Measurements from ENCODE around the gene DEF6. TPM values are rescaled to one million over a fixed set of nuclear protein-coding genes. Genes with fewer than 3 reads are reported as not detected.

Gene DEF6
- total RNA-seq, 1 donor from 2014 or later = 0.82 TPM

DNA sequence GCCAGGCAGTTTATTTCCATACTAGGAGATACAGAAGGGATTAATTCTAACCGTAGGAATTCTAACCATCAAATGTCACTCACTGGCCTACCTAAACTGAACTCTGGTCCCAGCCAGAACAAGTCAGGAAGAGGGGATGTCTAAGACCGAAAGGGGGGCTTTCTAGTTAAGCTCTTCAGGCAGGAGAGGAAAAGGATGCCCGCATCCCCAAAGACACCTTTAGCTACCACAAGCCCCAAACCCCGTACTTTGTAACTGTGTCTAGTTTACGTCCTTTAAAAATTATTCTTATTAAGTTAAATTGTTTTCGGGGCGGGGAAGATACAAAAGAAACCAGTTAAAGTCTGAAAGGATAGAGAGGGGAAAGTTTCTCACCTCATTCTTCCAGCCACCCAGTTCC is 39.3 kb upstream of the DEF6 start:
- TF ChIP-seq, protein P1, sequence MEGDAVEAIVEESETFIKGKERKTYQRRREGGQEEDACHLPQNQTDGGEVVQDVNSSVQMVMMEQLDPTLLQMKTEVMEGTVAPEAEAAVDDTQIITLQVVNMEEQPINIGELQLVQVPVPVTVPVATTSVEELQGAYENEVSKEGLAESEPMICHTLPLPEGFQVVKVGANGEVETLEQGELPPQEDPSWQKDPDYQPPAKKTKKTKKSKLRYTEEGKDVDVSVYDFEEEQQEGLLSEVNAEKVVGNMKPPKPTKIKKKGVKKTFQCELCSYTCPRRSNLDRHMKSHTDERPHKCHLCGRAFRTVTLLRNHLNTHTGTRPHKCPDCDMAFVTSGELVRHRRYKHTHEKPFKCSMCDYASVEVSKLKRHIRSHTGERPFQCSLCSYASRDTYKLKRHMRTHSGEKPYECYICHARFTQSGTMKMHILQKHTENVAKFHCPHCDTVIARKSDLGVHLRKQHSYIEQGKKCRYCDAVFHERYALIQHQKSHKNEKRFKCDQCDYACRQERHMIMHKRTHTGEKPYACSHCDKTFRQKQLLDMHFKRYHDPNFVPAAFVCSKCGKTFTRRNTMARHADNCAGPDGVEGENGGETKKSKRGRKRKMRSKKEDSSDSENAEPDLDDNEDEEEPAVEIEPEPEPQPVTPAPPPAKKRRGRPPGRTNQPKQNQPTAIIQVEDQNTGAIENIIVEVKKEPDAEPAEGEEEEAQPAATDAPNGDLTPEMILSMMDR (IDR thresholded peaks at IDR 0.05) = no peak
- peaks cover 32% of the 10 kb centered on the region for H3K4me1 Mint-ChIP-seq (ENCODE audit: low read depth)
- H3K27ac Mint-ChIP-seq (ENCODE audit: unreplicated experiment) = peak overlapping the region; percentile 97
- H3K4me3 Mint-ChIP-seq (ENCODE audit: unreplicated experiment) = peak overlapping the region; percentile 95
- no peak for DNase-seq (ENCODE audit: low spot score)
- H3K9me3 Mint-ChIP-seq (ENCODE audit: low read depth) = no peaks in the 10 kb centered on the region
- H3K36me3 Mint-ChIP-seq (ENCODE audit: low read depth) = no peaks in the 10 kb centered on the region
- H3K27me3 Mint-ChIP-seq (ENCODE audit: low read depth) = no peaks in the 10 kb centered on the region

GRCh38 chr6:35258858-35259193 is 38.8 kb upstream of the DEF6 start:
- no peak for DNase-seq (ENCODE audit: low spot score)
- peaks cover 32% of the 10 kb centered on the region for H3K4me1 Mint-ChIP-seq (ENCODE audit: low read depth)
- TF ChIP-seq, protein P1 (IDR thresholded peaks at IDR 0.05) = peak; percentile 53
- no peaks in the 10 kb centered on the region for H3K27me3 Mint-ChIP-seq (ENCODE audit: low read depth)
- H3K27ac Mint-ChIP-seq (ENCODE audit: unreplicated experiment) = peak overlapping the region; percentile 97
- H3K4me3 Mint-ChIP-seq (ENCODE audit: unreplicated experiment) = peak overlapping the region; percentile 95
- no peaks in the 10 kb centered on the region for H3K36me3 Mint-ChIP-seq (ENCODE audit: low read depth)
- H3K9me3 Mint-ChIP-seq (ENCODE audit: low read depth) = no peaks in the 10 kb centered on the region

- H3K4me1 Mint-ChIP-seq (ENCODE audit: low read depth) = peaks cover 32% of the 10 kb centered on the region
- TF ChIP-seq, protein P1 (IDR thresholded peaks at IDR 0.05) = peak; percentile 26
- H3K36me3 Mint-ChIP-seq (ENCODE audit: low read depth) = no peaks in the 10 kb centered on the region
- H3K27ac Mint-ChIP-seq (ENCODE audit: unreplicated experiment) = peak within 1 kb of the TSS; percentile 97
- H3K4me3 Mint-ChIP-seq (ENCODE audit: unreplicated experiment) = peak within 1 kb of the TSS; percentile 95
- DNase-seq (ENCODE audit: low spot score) = peak; percentile 98
- H3K27me3 Mint-ChIP-seq (ENCODE audit: low read depth) = no peaks in the 10 kb centered on the region
- no peaks in the 10 kb centered on the region for H3K9me3 Mint-ChIP-seq (ENCODE audit: low read depth)
Measured at GRCh38 chr6:35259194-35259947, 38.2 kb upstream of the DEF6 start, which contains the start of gene ZNF76. Gene ZNF76, plus strand, starts transcription at chr6:35259735. Its CDS starts 21,417 bp downstream, at chr6:35281152.

DNA sequence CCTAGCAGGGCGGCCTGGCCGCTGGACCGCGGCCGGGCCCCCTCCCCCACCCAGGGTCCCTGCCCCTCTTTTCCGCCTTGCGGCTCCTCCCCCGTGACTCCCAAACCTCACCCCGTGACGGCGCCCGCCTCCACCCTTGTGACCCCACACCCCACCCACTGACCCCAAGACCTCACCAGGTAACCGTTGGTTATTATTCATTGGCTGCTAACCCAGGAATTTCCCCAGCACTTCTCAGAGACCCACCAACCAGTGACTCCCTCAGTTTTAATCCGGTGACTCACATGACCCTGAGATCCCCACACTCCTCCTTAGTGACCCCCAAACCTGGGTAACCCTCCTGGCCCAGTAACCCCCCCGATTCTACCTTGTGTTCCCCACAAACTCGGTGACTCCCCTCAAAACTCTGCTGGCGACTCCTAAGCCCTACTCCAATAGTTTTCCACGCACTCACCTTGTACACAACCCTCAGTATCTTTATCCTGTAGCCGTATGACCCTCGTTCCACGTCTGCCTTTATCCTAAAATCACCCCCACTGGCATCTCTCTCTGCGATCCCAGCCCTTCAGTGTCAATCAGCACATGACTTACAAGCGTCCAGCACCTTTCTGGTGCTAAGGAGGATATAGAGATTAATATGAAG is 37.5 kb upstream of the DEF6 start:
- Mint-ChIP-seq H3K9me3 (ENCODE audit: low read depth) (no peaks in the 10 kb centered on the region), H3K4me3 (ENCODE audit: unreplicated experiment) (peak overlapping the region; percentile 95), H3K4me1 (ENCODE audit: low read depth) (peaks cover 32% of the 10 kb centered on the region), H3K36me3 (ENCODE audit: low read depth) (no peaks in the 10 kb centered on the region), H3K27me3 (ENCODE audit: low read depth) (no peaks in the 10 kb centered on the region), H3K27ac (ENCODE audit: unreplicated experiment) (peak overlapping the region; percentile 67)
- no peak for DNase-seq (ENCODE audit: low spot score)
- TF ChIP-seq, protein P1 (IDR thresholded peaks at IDR 0.05) = no peak

DNA sequence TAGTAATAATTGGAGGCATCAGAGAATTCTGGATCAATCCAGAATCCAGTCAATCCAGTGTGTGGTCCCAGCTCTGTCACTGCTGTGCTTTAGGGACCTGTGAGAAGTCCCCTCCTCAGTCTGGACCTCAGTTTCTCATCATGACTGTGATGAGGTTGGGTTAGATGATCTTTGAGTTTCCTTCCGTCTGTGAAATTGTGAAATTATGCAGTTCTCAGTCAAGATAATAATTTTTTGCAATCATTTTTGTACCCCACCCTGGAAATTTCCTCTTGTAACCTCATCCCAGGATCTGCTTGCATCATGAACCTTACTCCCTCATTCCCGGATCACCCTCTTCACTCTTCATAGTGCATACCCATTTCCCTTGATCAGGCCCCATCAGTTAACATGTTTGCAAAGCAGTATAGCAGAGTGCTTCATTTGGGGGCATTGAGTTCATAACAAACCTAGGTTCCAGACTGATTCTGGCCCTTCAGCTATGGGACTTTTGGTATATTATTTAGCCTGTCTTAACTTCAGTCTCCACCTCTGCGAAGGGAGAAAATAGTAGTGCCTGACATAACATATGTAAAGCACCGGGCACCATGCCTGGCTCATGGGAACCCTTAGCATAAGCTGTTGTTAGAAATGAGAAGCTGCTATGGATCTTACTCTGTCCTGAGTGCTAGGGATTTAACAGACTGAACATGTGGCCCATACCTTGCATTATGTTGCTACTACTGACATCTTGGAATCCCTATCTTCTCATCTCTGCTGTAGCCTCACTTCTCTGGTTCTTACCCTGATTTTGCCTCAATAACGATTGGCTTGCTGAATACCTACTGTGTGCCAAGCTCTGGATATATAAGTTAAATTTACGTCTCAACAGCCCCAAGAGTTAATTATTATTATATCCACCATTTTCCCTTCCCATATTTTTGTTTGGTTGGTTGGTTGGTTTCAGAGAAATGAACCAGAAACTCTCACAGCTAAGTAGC is 36.7 kb upstream of the DEF6 start:
- Mint-ChIP-seq H3K36me3 (ENCODE audit: low read depth) (no peaks in the 10 kb centered on the region), H3K9me3 (ENCODE audit: low read depth) (no peaks in the 10 kb centered on the region), H3K27ac (ENCODE audit: unreplicated experiment) (peak overlapping the region; percentile 67), H3K27me3 (ENCODE audit: low read depth) (no peaks in the 10 kb centered on the region), H3K4me3 (ENCODE audit: unreplicated experiment) (peak overlapping the region; percentile 95), H3K4me1 (ENCODE audit: low read depth) (peaks cover 32% of the 10 kb centered on the region)
- TF ChIP-seq, protein P1 (IDR thresholded peaks at IDR 0.05) = no peak
- DNase-seq (ENCODE audit: low spot score) = no peak

Data from chondrocyte (in vitro differentiated cells).